Measurements from ENCODE around the gene COL4A1. TPM values are rescaled to one million over a fixed set of nuclear protein-coding genes. Genes with fewer than 3 reads are reported as not detected.

The COL4A1 gene
- polyA plus RNA-seq, 1 of the 3 experiments (the other 2 are of a cell fraction), result 30.3 TPM

- TF ChIP-seq SIN3A (IDR thresholded peaks at IDR 0.05; ENCODE audit: borderline replicate concordance, low read depth, low read length) (no peak), FOXJ3 (CRISPR knock-in tag; IDR thresholded peaks at IDR 0.05) (no peak), RXRA (IDR thresholded peaks at IDR 0.05; ENCODE audit: borderline replicate concordance, low read depth) (no peak), ELF1 (IDR thresholded peaks at IDR 0.05) (no peak), REST (IDR thresholded peaks at IDR 0.05; ENCODE audit: low read depth, low read length) (no peak), CHD2 (IDR thresholded peaks at IDR 0.05; ENCODE audit: low read length, partially characterized antibody) (no peak)
- TF ChIP-seq, protein P1, sequence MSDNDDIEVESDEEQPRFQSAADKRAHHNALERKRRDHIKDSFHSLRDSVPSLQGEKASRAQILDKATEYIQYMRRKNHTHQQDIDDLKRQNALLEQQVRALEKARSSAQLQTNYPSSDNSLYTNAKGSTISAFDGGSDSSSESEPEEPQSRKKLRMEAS (IDR thresholded peaks at IDR 0.05; ENCODE audit: low read depth), result no peak
- TF ChIP-seq, protein P2, sequence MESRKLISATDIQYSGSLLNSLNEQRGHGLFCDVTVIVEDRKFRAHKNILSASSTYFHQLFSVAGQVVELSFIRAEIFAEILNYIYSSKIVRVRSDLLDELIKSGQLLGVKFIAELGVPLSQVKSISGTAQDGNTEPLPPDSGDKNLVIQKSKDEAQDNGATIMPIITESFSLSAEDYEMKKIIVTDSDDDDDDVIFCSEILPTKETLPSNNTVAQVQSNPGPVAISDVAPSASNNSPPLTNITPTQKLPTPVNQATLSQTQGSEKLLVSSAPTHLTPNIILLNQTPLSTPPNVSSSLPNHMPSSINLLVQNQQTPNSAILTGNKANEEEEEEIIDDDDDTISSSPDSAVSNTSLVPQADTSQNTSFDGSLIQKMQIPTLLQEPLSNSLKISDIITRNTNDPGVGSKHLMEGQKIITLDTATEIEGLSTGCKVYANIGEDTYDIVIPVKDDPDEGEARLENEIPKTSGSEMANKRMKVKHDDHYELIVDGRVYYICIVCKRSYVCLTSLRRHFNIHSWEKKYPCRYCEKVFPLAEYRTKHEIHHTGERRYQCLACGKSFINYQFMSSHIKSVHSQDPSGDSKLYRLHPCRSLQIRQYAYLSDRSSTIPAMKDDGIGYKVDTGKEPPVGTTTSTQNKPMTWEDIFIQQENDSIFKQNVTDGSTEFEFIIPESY (IDR thresholded peaks at IDR 0.05; ENCODE audit: borderline replicate concordance, low read depth), result no peak
- Histone ChIP-seq H3K79me2 (ENCODE audit: insufficient read depth) (no peaks in the 10 kb centered on the region), H3K9ac (no peak overlapping the region), H3K27ac (ENCODE audit: low read depth in 2 of 2, low read length in 1 of 2) (no peak overlapping the region), H3K4me1 (ENCODE audit: control insufficient read depth in 1 of 2, insufficient read depth in 2 of 2, low read depth in 1 of 2, low read length in 1 of 2) (0 out of 4 replicates have a peak, but pooled peaks cover 0 to 3% of the 10 kb centered on the region in 2 experiments), H3K4me2 (no peak overlapping the region), H3F3A (replicated peaks; ENCODE audit: insufficient read depth) (no peaks in the 10 kb centered on the region), H3K9me3 (no peaks in the 10 kb centered on the region), H3K27me3 (ENCODE audit: insufficient read depth) (no peaks in the 10 kb centered on the region), H3K4me3 (ENCODE audit: low read depth in 2 of 2, low read length in 1 of 2) (no peak overlapping the region), H3K36me3 (replicated peaks in 1 of 2; ENCODE audit: control insufficient read depth in 1 of 2, insufficient read depth in 2 of 2, low read length in 1 of 2) (no peaks in the 10 kb centered on the region), H4K20me1 (ENCODE audit: insufficient read depth) (no peaks in the 10 kb centered on the region), H2AFZ (ENCODE audit: low read depth) (no peak overlapping the region), H3K9me2 (no peaks in the 10 kb centered on the region)
- ChIA-PET CTCF (interaction anchor here (0.9 to 1.0 kb wide), 2 partner anchors 11 to 1159 kb away, joined by 3 to 5 read pairs; no protein-coding TSS in a partner anchor), POLR2A (no interaction called here)
- 80% methylated on average over 12 of the region's 18 CpGs for WGBS (ENCODE audit: low lambda C conversion rate)
- DNase-seq, result no peak
These were observed 186.7 kb downstream of the COL4A1 start for GRCh38 chr13:110119935-110120905.

GRCh38 chr13:110118106-110118505 lies 188.9 kb downstream of the COL4A1 start:
- no peak for DNase-seq
- H2AFZ ChIP-seq (ENCODE audit: low read depth), result no peak overlapping the region
- no peak overlapping the region for H3K27ac ChIP-seq (ENCODE audit: low read depth in 2 of 2, low read length in 1 of 2)
- H3K27me3 ChIP-seq (ENCODE audit: insufficient read depth), result no peaks in the 10 kb centered on the region
- H4K20me1 ChIP-seq (ENCODE audit: insufficient read depth), result no peaks in the 10 kb centered on the region
- H3F3A ChIP-seq (replicated peaks; ENCODE audit: insufficient read depth), result no peaks in the 10 kb centered on the region
- no peaks in the 10 kb centered on the region for H3K79me2 ChIP-seq (ENCODE audit: insufficient read depth)
- CTCF ChIA-PET, result no interaction called here
- H3K9me2 ChIP-seq, result no peaks in the 10 kb centered on the region
- no peak overlapping the region for H3K4me3 ChIP-seq (ENCODE audit: low read depth in 2 of 2, low read length in 1 of 2)
- 90% methylated on average over 10 of the region's 11 CpGs for WGBS (ENCODE audit: low lambda C conversion rate)
- H3K9me3 ChIP-seq, result no peaks in the 10 kb centered on the region
- H3K9ac ChIP-seq, result no peak overlapping the region
- H3K4me2 ChIP-seq, result no peak overlapping the region
- peaks cover 0 to 8% of the 10 kb centered on the region in 2 experiments; a peak in 2 of 4 replicates for H3K4me1 ChIP-seq (ENCODE audit: control insufficient read depth in 1 of 2, insufficient read depth in 2 of 2, low read depth in 1 of 2, low read length in 1 of 2)
- POLR2A ChIA-PET, result no interaction called here
- no peaks in the 10 kb centered on the region for H3K36me3 ChIP-seq (replicated peaks in 1 of 2; ENCODE audit: control insufficient read depth in 1 of 2, insufficient read depth in 2 of 2, low read length in 1 of 2)
- no peak for TF ChIP-seq USF1 (IDR thresholded peaks at IDR 0.05; ENCODE audit: borderline replicate concordance, low read depth)
- TF ChIP-seq, protein P3, sequence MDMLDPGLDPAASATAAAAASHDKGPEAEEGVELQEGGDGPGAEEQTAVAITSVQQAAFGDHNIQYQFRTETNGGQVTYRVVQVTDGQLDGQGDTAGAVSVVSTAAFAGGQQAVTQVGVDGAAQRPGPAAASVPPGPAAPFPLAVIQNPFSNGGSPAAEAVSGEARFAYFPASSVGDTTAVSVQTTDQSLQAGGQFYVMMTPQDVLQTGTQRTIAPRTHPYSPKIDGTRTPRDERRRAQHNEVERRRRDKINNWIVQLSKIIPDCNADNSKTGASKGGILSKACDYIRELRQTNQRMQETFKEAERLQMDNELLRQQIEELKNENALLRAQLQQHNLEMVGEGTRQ (IDR thresholded peaks at IDR 0.05; ENCODE audit: borderline replicate concordance, low read depth, low read length), result no peak
- TF ChIP-seq ELF1 (IDR thresholded peaks at IDR 0.05), result no peak
- TF ChIP-seq, protein P4, sequence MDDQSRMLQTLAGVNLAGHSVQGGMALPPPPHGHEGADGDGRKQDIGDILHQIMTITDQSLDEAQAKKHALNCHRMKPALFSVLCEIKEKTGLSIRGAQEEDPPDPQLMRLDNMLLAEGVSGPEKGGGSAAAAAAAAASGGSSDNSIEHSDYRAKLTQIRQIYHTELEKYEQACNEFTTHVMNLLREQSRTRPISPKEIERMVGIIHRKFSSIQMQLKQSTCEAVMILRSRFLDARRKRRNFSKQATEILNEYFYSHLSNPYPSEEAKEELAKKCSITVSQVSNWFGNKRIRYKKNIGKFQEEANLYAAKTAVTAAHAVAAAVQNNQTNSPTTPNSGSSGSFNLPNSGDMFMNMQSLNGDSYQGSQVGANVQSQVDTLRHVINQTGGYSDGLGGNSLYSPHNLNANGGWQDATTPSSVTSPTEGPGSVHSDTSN (IDR thresholded peaks at IDR 0.05), result no peak
- TF ChIP-seq FOXM1 (IDR thresholded peaks at IDR 0.05; ENCODE audit: low read depth), result no peak
- TF ChIP-seq CTCF (IDR thresholded peaks at IDR 0.05), result no peak
- TF ChIP-seq EP300 (IDR thresholded peaks at IDR 0.05; ENCODE audit: borderline replicate concordance in 1 of 2, low read depth in 1 of 2, low read length in 1 of 2), result no peak
